Thyroid gland (tissue), 4 donors: ENCODE results near the gene MMAB. TPM values are rescaled to one million over a fixed set of nuclear protein-coding genes. Genes with fewer than 3 reads are reported as not detected.

ENCODE experiments used
- DNase-seq, 2 donors: peaks; one replicate each; pipeline ENCODE4 v3.0.0-alpha.2; 2019
- H3K27ac ChIP-seq, 3 donors: fragments of 200-600 bp; sonication (generic); 1 replicate in 2 of 3; 2 replicates in 1 of 3; pipeline ENCODE4 v1.5.1; 2016 to 2019; ENCODE audit warnings: mild to moderate bottlenecking in 1 of 3, moderate library complexity in 1 of 3
- H3K27me3 ChIP-seq: fragments of 200-600 bp; sonication (generic); one replicate; pipeline ENCODE4 v1.5.1; 2019
- H3K36me3 ChIP-seq, 2 donors: fragments of 200-600 bp; sonication (generic); one replicate each; pipeline ENCODE4 v1.5.1; 2016 to 2019
- H3K4me1 ChIP-seq, 2 donors: fragments of 200-600 bp; sonication (generic); one replicate each; pipeline ENCODE4 v1.5.1; 2017 to 2019
- H3K4me3 ChIP-seq, 3 donors: fragments of 200-600 bp; sonication (generic); replicated peaks in 1 of 3; 1 replicate in 2 of 3; 2 replicates in 1 of 3; pipeline ENCODE4 v1.5.1; 2016; ENCODE audit warnings: mild to moderate bottlenecking in 1 of 3
- H3K9me3 ChIP-seq: fragments of 200-600 bp; sonication (generic); one replicate; pipeline ENCODE4 v1.5.1; 2017
- POLR2A ChIP-seq, 2 donors: fragments of 450-650 bp; IDR thresholded peaks; one replicate each; pipeline ENCODE4 v1.6.1; 2017; ENCODE audit warnings: antibody characterized with exemption in 2 of 2, mild to moderate bottlenecking in 2 of 2, moderate library complexity in 1 of 2
- WGBS, 2 donors: methylation state at CpG; one replicate each; pipeline ENCODE4 v1.1.5; 2017; 5-methylcytosine and 5-hydroxymethylcytosine counted together
- intact Hi-C: fragments of 100-400 bp; cut with DNase I; formaldehyde crosslinking; loops from one replicate; pipeline ENCODE4 v1.15.1; 2023
- total RNA-seq, 4 donors: library from RNA; depleted of rRNA; stranded (reverse); fragments of >200 nt; gene quantifications; one replicate each; pipeline ENCODE4 v1.2.3, GENCODE V29; 2016
- TF ChIP-seq, protein P1 (sequence below), 6 experiments: fragments of 200-600 bp in 3 of 6; fragments of 450-650 bp in 3 of 6; sonication (generic) in 3 of 6; IDR thresholded peaks; one replicate each; pipeline ENCODE4 v1.5.1; 2016 to 2019; ENCODE audit warnings: antibody characterized with exemption in 6 of 6, mild to moderate bottlenecking in 2 of 6, inconsistent platforms in 1 of 6, moderate library complexity in 1 of 6

MMAB gene
- total RNA-seq, 4 donors from 2014 or later: 40.3 to 82.2 (median 69.7) TPM

DNA sequence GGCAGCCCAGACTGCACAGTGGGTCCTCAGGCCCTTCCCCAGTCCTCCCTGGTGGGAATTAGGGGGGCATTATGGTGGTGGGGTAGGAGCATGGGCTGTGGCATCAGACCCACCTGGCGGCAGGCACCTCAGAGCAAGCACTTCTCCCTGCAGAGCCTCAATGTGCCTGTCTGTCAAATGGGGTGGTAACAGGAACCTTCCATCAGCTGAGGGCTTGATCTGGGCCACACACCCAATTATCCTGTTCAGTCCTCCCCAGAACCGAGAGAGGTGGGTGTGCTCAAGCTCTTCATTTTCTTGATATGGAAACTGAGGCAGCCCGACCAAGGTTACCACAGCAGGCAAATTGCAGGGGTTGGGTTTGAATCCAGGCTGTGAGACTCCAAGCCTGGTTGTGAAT is 38.7 kb upstream of the MMAB start:
- Histone ChIP-seq H3K9me3 (no peaks in the 10 kb centered on the region), H3K27ac (no peak overlapping the region), H3K4me1 (no peaks in the 10 kb centered on the region), H3K4me3 (no peak overlapping the region), H3K36me3 (no peaks in the 10 kb centered on the region), H3K27me3 (no peaks in the 10 kb centered on the region)
- WGBS, 2 donors: 95 to 100% methylated on average over 3 of the region's 3 CpGs
- no peak for DNase-seq
- no peak for TF ChIP-seq POLR2A (IDR thresholded peaks at IDR 0.05)
- TF ChIP-seq, protein P1, sequence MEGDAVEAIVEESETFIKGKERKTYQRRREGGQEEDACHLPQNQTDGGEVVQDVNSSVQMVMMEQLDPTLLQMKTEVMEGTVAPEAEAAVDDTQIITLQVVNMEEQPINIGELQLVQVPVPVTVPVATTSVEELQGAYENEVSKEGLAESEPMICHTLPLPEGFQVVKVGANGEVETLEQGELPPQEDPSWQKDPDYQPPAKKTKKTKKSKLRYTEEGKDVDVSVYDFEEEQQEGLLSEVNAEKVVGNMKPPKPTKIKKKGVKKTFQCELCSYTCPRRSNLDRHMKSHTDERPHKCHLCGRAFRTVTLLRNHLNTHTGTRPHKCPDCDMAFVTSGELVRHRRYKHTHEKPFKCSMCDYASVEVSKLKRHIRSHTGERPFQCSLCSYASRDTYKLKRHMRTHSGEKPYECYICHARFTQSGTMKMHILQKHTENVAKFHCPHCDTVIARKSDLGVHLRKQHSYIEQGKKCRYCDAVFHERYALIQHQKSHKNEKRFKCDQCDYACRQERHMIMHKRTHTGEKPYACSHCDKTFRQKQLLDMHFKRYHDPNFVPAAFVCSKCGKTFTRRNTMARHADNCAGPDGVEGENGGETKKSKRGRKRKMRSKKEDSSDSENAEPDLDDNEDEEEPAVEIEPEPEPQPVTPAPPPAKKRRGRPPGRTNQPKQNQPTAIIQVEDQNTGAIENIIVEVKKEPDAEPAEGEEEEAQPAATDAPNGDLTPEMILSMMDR (IDR thresholded peaks at IDR 0.05): no peak
- intact Hi-C loops: no loop called here

DNA sequence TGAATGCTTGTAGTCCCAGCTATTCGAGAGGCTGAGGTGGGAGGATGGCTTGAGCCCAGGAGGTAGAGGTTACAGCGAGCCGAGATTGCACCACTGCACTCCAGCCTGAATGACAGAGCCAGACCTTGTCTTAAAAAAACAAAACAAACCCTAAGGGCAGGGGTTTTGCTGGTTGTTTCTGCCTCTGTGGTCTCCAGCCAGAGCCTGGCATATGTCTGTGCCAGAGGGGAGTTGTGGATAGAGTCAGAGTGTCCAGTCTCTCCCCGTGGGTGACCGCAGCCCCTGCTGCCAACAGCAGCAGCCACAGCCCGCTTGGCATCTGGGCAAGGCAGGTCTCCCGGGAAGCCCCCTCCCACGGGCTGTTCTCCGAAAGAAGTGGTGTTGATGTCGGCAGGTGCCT is 37.9 kb upstream of the MMAB start:
- H3K27me3 ChIP-seq: no peaks in the 10 kb centered on the region
- H3K36me3 ChIP-seq: no peaks in the 10 kb centered on the region
- no peak overlapping the region for H3K27ac ChIP-seq
- H3K9me3 ChIP-seq: no peaks in the 10 kb centered on the region
- no peak for DNase-seq
- TF ChIP-seq POLR2A (IDR thresholded peaks at IDR 0.05): no peak
- TF ChIP-seq, protein P1 (IDR thresholded peaks at IDR 0.05): no peak
- H3K4me1 ChIP-seq: no peaks in the 10 kb centered on the region
- intact Hi-C loops: no loop called here
- H3K4me3 ChIP-seq: no peak overlapping the region
- WGBS, 2 donors: 48 to 52% methylated on average over 7 to 10 of the region's 10 CpGs

DNA sequence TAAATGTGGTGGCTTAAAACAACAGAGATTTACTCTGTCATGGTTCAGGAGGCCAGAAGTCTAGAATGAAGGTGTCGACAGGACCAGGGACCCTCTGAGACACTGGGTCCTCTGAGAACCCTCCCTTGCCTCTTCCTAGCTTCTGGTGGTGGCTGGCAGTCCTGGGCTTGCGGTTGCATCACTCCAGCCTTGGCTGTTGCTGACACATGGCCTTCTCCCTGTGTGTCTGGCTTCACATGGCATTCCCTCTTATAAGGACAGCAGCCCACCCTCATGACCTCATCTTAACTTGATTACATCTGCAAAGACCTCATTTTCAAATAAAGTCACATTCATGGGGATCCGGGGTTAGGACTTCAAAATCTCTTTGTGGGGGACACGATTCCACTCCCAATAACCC is 37.2 kb upstream of the MMAB start:
- no peaks in the 10 kb centered on the region for H3K36me3 ChIP-seq
- no peaks in the 10 kb centered on the region for H3K4me1 ChIP-seq
- no peak overlapping the region for H3K27ac ChIP-seq
- 84 to 85% methylated on average over 4 of the region's 4 CpGs for WGBS, 2 donors
- H3K27me3 ChIP-seq: no peaks in the 10 kb centered on the region
- H3K9me3 ChIP-seq: no peaks in the 10 kb centered on the region
- H3K4me3 ChIP-seq: no peak overlapping the region
- DNase-seq: no peak
- intact Hi-C loops: no loop called here
- TF ChIP-seq POLR2A (IDR thresholded peaks at IDR 0.05): no peak
- TF ChIP-seq, protein P1 (IDR thresholded peaks at IDR 0.05): no peak

DNA sequence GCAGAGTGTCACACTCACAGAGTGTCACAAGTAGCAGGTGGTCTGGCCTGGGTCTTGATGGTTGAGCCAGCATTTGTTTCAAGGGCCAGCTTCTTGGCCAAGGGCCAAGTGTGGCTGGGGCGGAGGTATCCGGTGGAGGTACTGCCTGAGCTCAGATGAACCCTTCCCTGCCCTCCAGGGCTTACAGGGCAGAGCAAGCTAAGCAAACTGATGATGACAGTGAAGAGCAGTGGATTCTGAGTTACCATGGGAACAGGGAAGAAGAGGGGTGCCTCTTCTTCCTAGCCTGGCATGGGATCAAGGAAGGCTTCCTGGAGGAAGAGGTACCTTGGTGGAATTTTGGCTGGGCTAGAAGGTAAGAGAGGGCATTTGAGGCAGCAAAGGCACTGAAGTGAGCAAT is 36.0 kb upstream of the MMAB start:
- TF ChIP-seq, protein P1 (IDR thresholded peaks at IDR 0.05): no peak
- no peak for TF ChIP-seq POLR2A (IDR thresholded peaks at IDR 0.05)
- no peaks in the 10 kb centered on the region for H3K27me3 ChIP-seq
- intact Hi-C loops: no loop called here
- H3K27ac ChIP-seq: no peak overlapping the region
- H3K4me1 ChIP-seq: no peaks in the 10 kb centered on the region
- H3K9me3 ChIP-seq: no peaks in the 10 kb centered on the region
- H3K4me3 ChIP-seq: no peak overlapping the region
- WGBS, 2 donors: 20 to 35% methylated on average over 1 to 2 of the region's 2 CpGs
- no peaks in the 10 kb centered on the region for H3K36me3 ChIP-seq
- DNase-seq: no peak

DNA sequence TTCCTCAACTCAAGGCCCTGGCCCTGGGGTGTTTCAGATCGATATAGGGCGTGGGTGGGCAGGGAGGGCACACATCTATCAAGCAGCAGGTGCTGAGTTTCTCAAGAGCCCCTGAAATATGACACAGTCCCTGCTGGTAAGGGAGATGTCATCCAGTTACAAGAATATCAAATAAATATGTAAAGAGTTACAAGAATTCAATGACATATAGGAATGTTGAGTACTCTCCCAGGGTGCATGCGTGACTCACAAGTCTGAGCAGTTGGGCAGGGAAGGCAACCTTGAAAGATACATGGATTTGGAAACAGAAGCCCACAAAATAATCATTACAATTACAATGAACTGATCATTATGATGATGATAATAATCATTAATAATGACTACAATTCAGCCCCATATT is 35.5 kb upstream of the MMAB start:
- H3K4me3 ChIP-seq: no peak overlapping the region
- TF ChIP-seq, protein P1 (IDR thresholded peaks at IDR 0.05): no peak
- no peak for TF ChIP-seq POLR2A (IDR thresholded peaks at IDR 0.05)
- DNase-seq: no peak
- H3K36me3 ChIP-seq: no peaks in the 10 kb centered on the region
- H3K9me3 ChIP-seq: no peaks in the 10 kb centered on the region
- intact Hi-C loops: no loop called here
- 92 to 98% methylated on average over 3 of the region's 3 CpGs for WGBS, 2 donors
- H3K4me1 ChIP-seq: no peaks in the 10 kb centered on the region
- H3K27me3 ChIP-seq: no peaks in the 10 kb centered on the region
- H3K27ac ChIP-seq: no peak overlapping the region
